Endothelial cell of umbilical vein (primary cell): Measurements from ENCODE around the gene JARID2. TPM values are rescaled to one million over a fixed set of nuclear protein-coding genes. Genes with fewer than 3 reads are reported as not detected.

ENCODE experiments used
- BruUV-seq: library from RNA; stranded (reverse); fragments of 400-500 nt; replicated peaks from 2 replicates; lab custom pipeline; 2021; lab: Mats Ljungman, UMichigan
- CTCF ChIA-PET: fragments of 300-600, 350-600 bp; sonication (Branson Sonifier 250); formaldehyde crosslinking; loops from one replicate; lab custom pipeline; 2021; ENCODE audit warnings: antibody characterized with exemption, inconsistent platforms; lab: Charles Lee
- POLR2A ChIA-PET: fragments of 300-600, 350-600 bp; sonication (Branson Sonifier 250); formaldehyde crosslinking; loops from one replicate; lab custom pipeline; 2021; ENCODE audit warnings: antibody characterized with exemption, inconsistent platforms; lab: Charles Lee
- DNase-seq: peaks from one replicate; pipeline ENCODE4 v3.0.0-alpha.2; 2011; ENCODE audit warnings: low read depth, low spot score
- FAIRE-seq: peaks from 2 replicates; lab custom pipeline; 2011; peaks lifted over from hg19 to GRCh38; lab: Jason Lieb, UNC
- H2AFZ ChIP-seq: 2 replicates; pipeline ENCODE4 v1.6.0; 2012; ENCODE audit warnings: low read depth, low read length, control low read depth, inconsistent platforms
- H3K27ac ChIP-seq: 2 replicates; pipeline ENCODE4 v1.5.1; 2011; ENCODE audit warnings: low read depth, mild to moderate bottlenecking, control low read depth, low read length, moderate library complexity; ENCODE audit not compliant: insufficient read depth
- H3K27me3 ChIP-seq, 2 experiments: 2 replicates each; pipeline versions ENCODE4 v1.6.0 to v1.6.1; 2011; ENCODE audit warnings: low read length in 2 of 2, mixed read lengths in 1 of 2; ENCODE audit not compliant: control insufficient read depth in 2 of 2, insufficient read depth in 2 of 2
- H3K36me3 ChIP-seq, 2 experiments: 2 replicates in 1 of 2; 3 replicates in 1 of 2; pipeline ENCODE4 v1.5.1; 2011; ENCODE audit warnings: low read length in 2 of 2, mild to moderate bottlenecking in 1 of 2, moderate library complexity in 1 of 2; ENCODE audit not compliant: control insufficient read depth in 2 of 2, insufficient read depth in 2 of 2; ENCODE audit errors: extremely low read depth in 1 of 2
- H3K4me1 ChIP-seq: 3 replicates; pipeline ENCODE4 v1.5.1; 2011; ENCODE audit warnings: mild to moderate bottlenecking, low read length; ENCODE audit not compliant: control insufficient read depth, insufficient read depth; ENCODE audit errors: extremely low read depth
- H3K4me2 ChIP-seq: 2 replicates; pipeline ENCODE4 v1.6.1; 2011; ENCODE audit warnings: low read length, control low read depth, mixed read lengths; ENCODE audit not compliant: insufficient read depth
- H3K4me3 ChIP-seq, 3 experiments: fragments of 200-600 bp in 1 of 3; sonication (generic), shearing (Covaris generic) in 1 of 3; replicated peaks in 1 of 3; 2 replicates each; pipeline ENCODE4 v1.5.1; 2011 to 2016; ENCODE audit warnings: control low read depth in 3 of 3, low read length in 3 of 3, mild to moderate bottlenecking in 2 of 3, inconsistent platforms in 1 of 3, low read depth in 1 of 3, moderate library complexity in 1 of 3; ENCODE audit not compliant: insufficient read depth in 1 of 3
- H3K79me2 ChIP-seq: 2 replicates; pipeline ENCODE4 v1.6.0; 2012; ENCODE audit warnings: low read length, inconsistent platforms; ENCODE audit not compliant: control insufficient read depth, insufficient read depth
- H3K9ac ChIP-seq: replicated peaks from 2 replicates; pipeline ENCODE3; 2011; ENCODE audit warnings: low read length, control low read depth; ENCODE audit not compliant: insufficient read depth; ENCODE audit errors: extremely low read depth
- H3K9me1 ChIP-seq: replicated peaks from 3 replicates; pipeline ENCODE4 v1.6.0; 2011; ENCODE audit warnings: mild to moderate bottlenecking, low read length; ENCODE audit not compliant: control insufficient read depth, insufficient read depth; ENCODE audit errors: extremely low read depth
- H3K9me3 ChIP-seq: replicated peaks from 2 replicates; pipeline ENCODE4 v1.5.1; 2012; ENCODE audit warnings: low read length, inconsistent platforms; ENCODE audit not compliant: control insufficient read depth, insufficient read depth
- H4K20me1 ChIP-seq: replicated peaks from 2 replicates; pipeline ENCODE3; 2011; ENCODE audit warnings: mild to moderate bottlenecking, low read length; ENCODE audit not compliant: control insufficient read depth, insufficient read depth; ENCODE audit errors: extremely low read depth
- CTCF ChIP-seq, 2 donors: IDR thresholded peaks; 1 replicate in 1 of 2; 2 replicates in 1 of 2; pipeline ENCODE4 v1.5.1; 2011; ENCODE audit warnings: low read length in 2 of 2, mild to moderate bottlenecking in 2 of 2, moderate library complexity in 2 of 2, control low read depth in 1 of 2, inconsistent platforms in 1 of 2, low read depth in 1 of 2; ENCODE audit not compliant: insufficient read depth in 1 of 2; ENCODE audit errors: extremely low read depth in 1 of 2
- EZH2 ChIP-seq: IDR thresholded peaks from 2 replicates; pipeline ENCODE4 v1.6.1; 2012; ENCODE audit warnings: borderline replicate concordance, low read depth, mild to moderate bottlenecking, moderate library complexity, low read length, inconsistent platforms; ENCODE audit not compliant: severe bottlenecking
- FOS ChIP-seq: IDR thresholded peaks from 2 replicates; pipeline ENCODE4 v1.6.1; 2011; ENCODE audit warnings: mild to moderate bottlenecking, low read length, moderate library complexity, borderline replicate concordance; ENCODE audit not compliant: insufficient read depth
- GATA2 ChIP-seq: IDR thresholded peaks from 2 replicates; pipeline ENCODE4 v1.7.0; 2011; ENCODE audit warnings: low read depth, mild to moderate bottlenecking, moderate library complexity, mixed read lengths, low read length; ENCODE audit not compliant: insufficient read length, insufficient read depth
- JUN ChIP-seq: IDR thresholded peaks from 2 replicates; pipeline ENCODE4 v1.6.1; 2011; ENCODE audit warnings: borderline replicate concordance, low read depth; ENCODE audit not compliant: insufficient read length, insufficient read depth
- MAX ChIP-seq: IDR thresholded peaks from 2 replicates; pipeline ENCODE4 v1.6.1; 2011; ENCODE audit not compliant: insufficient read depth, insufficient read length
- MYC ChIP-seq: IDR thresholded peaks from one replicate; pipeline ENCODE4 v1.6.1; 2011; ENCODE audit warnings: mild to moderate bottlenecking, low read depth, low read length
- POLR2A ChIP-seq: IDR thresholded peaks from 2 replicates; pipeline ENCODE4 v1.6.1; 2012; ENCODE audit warnings: low read depth, mild to moderate bottlenecking, control low read depth, low read length
- POLR2AphosphoS5 ChIP-seq: IDR thresholded peaks from 2 replicates; pipeline ENCODE4 v1.6.1; 2012; ENCODE audit warnings: low read depth, mild to moderate bottlenecking, control low read depth, low read length, moderate library complexity; ENCODE audit not compliant: insufficient read depth
- dilution Hi-C: fragments of 300-500 bp; cut with MboI; formaldehyde crosslinking; loops from one replicate; pipeline ENCODE4 v1.15.0; 2019; ENCODE audit warnings: low sequenced_read_pairs; ENCODE audit not compliant: extremely low pct_ligation_motif_present
- intact Hi-C: fragments of 100-400 bp; cut with micrococcal nuclease; formaldehyde crosslinking; loops from one replicate; pipeline ENCODE4 v1.10.0; 2022
- polyA plus RNA-seq, 4 experiments: library from polyadenylated mRNA; depleted of rRNA in 3 of 4; stranded (reverse) in 3 of 4; unstranded in 1 of 4; fragments of >200 nt; gene quantifications; 2 replicates each; pipeline versions ENCODE4 v1.2.1 to v1.2.3, GENCODE V29; 2011 to 2012; ENCODE audit warnings: missing spikeins in 1 of 4
- total RNA-seq: library from RNA; stranded (reverse); gene quantifications from 2 replicates; pipeline ENCODE4 v1.2.3, GENCODE V29; 2021

The JARID2 gene
- total and polyA plus RNA-seq, 2 donors (not counting 3 experiments of a cell fraction or from before 2014, with no cell fraction given): 2.9 to 10.6 TPM

GRCh38 chr6:15401120-15401519 is 155.3 kb downstream of the JARID2 start:
- Histone ChIP-seq H3K27ac (no peak overlapping the region), H3K4me3 (no peak overlapping the region), H3K27me3 (no peaks in the 10 kb centered on the region), H3K9ac (no peak overlapping the region), H3K4me2 (no peak overlapping the region), H3K36me3 (no peaks in the 10 kb centered on the region), H2AFZ (no peak overlapping the region), H3K4me1 (peaks cover 5% of the 10 kb centered on the region), H3K9me3 (no peaks in the 10 kb centered on the region), H3K9me1 (no peaks in the 10 kb centered on the region), H3K79me2 (no peaks in the 10 kb centered on the region), H4K20me1 (no peaks in the 10 kb centered on the region)
- DNase-seq (no peak), FAIRE-seq (no peak)
- dilution Hi-C loops: no loop called here
- intact Hi-C loops: loop anchor here (2.0 kb wide), 1 partner anchor 34 kb away; no protein-coding TSS in a partner anchor
- no TSS peak for BruUV-seq
- TF ChIP-seq CTCF (IDR thresholded peaks at IDR 0.05; ENCODE audit: extremely low read depth in 1 of 2, insufficient read depth in 1 of 2, low read depth in 1 of 2, low read length in 2 of 2) (no peak), GATA2 (no peak), EZH2 (no peak), MAX (no peak), FOS (no peak), JUN (no peak), POLR2A (no peak), POLR2AphosphoS5 (no peak), MYC (no peak)
- POLR2A ChIA-PET: no interaction called here
- CTCF ChIA-PET: interaction anchor here (0.9 to 2.1 kb wide), 7 partner anchors 11 to 225 kb away, joined by 3 to 13 read pairs (median 4); no protein-coding TSS in a partner anchor
